GM18505 (cell line): ENCODE data around the gene BUB1B.
A peak's percentile ranks its signal among the peaks of the same experiment; 100 is the strongest.
"Not testable (repeated sequence)": the region's sequence is repeated elsewhere in the genome, so short reads cannot be mapped to it uniquely, and the experiment has no call there.

Experiments
- ATAC-seq: cut with Tn5 transposase; IDR thresholded peaks from one replicate; pipeline ENCODE4 v1.9.1; 2021; ENCODE audit not compliant: unreplicated experiment
- POLR2A ChIP-seq: IDR thresholded peaks from 4 replicates; pipeline ENCODE4 v1.6.1; 2011; ENCODE audit warnings: borderline replicate concordance; ENCODE audit not compliant: insufficient read depth, insufficient read length; ENCODE audit errors: extremely low read depth

BUB1B gene

GRCh38 chr15:40151499-40151898, 9.4 kb upstream of the BUB1B start:
- no peak for TF ChIP-seq POLR2A
- no peak for ATAC-seq

DNA sequence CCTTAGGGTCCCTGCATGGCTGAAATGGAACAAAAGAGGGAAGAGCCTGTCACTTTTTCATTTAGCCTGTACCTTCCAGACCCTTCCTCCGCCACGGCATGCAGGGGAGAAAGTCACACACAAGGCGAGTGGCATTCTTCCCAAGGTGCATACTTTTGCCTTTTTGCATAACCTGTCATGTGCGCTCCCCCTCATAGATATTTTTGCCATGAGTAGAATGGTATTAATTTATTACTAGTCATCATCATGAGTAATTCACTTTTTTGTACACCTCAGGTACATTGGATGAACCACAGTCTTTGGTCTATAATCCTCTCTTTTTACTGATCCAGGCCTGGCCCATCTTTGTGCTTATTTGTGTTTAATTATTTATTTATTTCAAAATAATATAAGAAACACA, 8.9 kb upstream of the BUB1B start:
- no peak for ATAC-seq
- TF ChIP-seq POLR2A = no peak

- not testable (repeated sequence) for ATAC-seq
Observed at GRCh38 chr15:40154821-40155220, 6.0 kb upstream of the BUB1B start.

- no peak for ATAC-seq
- TF ChIP-seq POLR2A = no peak
Observed at GRCh38 chr15:40155270-40155910, 5.5 kb upstream of the BUB1B start.

DNA sequence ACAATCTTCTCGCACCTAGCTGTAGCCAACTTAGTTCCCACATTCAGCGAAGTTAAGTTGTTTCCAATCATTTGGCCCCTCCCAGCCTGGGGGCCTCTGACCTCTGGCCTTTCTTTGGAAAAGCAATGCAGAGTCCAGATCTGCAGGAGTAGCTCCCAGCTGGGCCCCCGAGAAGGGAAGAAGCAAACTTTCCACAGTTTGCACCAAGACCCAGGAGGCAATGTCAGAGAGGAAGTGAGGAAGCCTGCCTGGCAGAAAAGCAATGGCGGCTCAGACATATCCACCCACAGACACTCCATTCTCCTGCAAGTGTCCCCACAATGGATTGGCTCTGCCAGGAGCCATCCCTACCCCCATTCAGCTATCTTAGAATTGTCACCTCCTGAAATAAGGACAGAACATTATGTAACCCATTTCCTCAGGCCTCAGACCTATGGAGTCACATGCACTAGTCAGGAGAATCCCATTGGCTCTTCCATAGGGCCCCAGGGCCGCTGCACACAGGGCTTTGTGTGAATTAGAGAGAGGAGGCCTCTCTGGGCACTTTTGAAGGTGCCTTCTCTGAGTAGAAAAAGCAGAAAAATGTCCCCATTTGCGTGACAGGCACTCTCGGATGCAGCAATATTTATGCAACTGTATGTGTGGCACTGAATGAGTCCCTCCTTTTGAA, 3.0 kb upstream of the BUB1B start:
- no peak for TF ChIP-seq POLR2A
- no peak for ATAC-seq

GRCh38 chr15:40160021-40160420, 848 bp upstream of the BUB1B start:
- no peak for TF ChIP-seq POLR2A
- no peak for ATAC-seq

GRCh38 chr15:40161693-40162391, 973 bp downstream of the BUB1B start:
- ATAC-seq = no peak
- no peak for TF ChIP-seq POLR2A

- no peak for TF ChIP-seq POLR2A
- no peak for ATAC-seq
Observed at GRCh38 chr15:40162552-40162951, 1.7 kb downstream of the BUB1B start.

DNA sequence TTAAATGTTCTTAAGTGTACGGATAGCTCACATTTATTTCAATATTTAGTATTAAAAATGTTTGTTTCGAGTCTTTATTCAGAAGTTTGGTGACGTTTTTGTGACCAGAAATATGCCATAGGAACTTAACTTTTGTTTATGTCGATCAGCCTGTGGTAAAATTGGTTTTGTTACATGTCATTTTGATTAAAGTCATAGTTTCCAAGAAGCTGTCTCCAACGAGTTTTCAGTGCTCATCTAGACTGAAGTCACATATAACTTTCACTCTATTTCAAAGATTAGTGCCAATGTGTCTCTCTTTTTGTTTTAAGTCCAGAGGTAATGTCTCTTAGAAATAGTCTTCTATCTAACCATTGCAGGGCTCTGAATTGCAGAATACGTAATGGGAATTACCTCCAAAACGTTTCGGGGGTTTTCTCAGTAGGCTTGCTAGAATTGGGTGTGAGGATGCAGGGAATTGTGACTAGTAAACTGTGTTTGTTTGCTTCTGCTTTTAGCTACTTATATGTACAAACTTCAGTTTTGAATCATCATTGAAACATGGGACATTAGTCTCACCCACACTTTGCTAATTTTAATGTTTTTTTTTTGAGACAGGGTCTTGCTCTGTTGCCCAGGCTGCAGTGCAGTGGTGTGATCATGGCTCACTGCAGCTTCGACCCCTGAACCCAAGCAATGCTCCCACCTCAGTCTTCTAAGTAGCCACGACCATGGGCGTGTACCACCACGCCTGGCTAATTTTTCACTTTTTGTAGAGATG, 3.0 kb downstream of the BUB1B start:
- peak; percentile 13 for TF ChIP-seq POLR2A

DNA sequence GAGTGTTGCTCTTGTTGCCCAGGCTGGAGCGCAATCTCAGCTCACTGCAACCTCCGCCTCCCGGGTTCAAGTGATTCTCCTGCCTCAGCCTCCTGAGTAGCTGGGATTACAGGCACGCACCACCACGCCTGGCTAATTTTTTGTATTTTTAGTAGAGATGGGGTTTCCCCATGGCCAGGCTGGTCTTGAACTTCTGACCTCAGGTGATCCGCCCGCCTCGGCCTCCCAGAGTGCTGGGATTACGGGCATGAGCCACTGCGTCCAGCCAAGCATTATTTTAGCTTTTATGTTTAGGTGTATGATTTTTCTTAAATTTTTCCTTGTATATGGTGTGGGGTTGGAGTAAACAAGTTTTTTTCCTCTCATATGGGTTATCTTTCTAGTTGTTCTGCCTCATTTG, 6.5 kb downstream of the BUB1B start:
- ATAC-seq = not testable (repeated sequence)

More for the DNA sequence above, 3.0 kb downstream of the BUB1B start:
- ATAC-seq = no peak

DNA sequence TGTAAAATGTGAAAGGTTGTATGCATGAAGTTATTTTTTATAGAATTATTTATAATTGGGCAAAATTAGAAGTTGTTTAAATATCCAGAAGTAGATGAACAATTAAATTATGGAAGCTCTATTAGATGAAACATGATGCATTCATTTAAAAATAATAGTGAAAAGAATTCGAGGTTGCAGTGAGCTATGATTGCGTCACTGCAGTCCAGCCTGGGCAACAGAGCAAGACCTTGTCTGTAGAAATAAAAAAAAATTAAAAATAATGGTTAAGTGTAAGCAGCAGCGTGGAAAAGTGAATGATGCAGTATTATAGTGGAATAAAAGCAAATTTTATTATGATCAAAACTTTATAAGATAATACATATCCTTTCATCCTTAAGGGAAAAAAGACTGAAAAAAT, 14.3 kb downstream of the BUB1B start:
- ATAC-seq = no peak
- TF ChIP-seq POLR2A = no peak

DNA sequence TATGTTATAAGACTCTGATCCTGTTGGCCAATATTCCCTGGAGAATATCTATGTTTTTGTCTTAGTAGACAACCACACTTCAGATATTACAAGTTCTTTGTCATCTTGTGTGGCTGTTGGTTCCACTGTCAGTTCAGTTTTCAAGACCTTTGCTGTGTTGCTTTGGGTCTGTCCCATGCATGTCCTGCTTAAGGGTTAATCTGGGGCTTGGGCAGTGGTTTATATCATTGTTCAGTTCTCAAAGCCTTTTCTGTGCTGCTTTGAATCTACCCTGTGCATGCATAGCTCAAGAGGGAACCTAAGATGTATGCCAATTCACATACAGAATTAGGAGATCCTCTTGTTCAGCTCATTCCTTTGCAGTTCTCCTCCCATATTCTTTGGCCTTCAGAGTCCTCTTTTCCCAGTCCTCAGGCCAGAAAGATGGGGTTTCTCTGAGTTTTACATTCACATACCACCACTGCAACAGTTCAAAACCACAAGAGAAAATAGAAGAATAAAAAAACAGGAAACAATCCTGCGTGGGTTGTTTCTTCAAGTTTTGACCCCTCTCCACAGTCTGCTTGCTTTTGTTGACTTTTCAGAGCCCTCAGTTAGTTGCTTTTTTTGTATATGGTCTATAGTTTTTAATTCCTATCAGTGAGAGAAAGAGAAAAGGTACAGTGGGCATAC, 21.6 kb downstream of the BUB1B start:
- no peak for ATAC-seq
- no peak for TF ChIP-seq POLR2A
